Endodermal cell (in vitro differentiated cells): Measurements from ENCODE around the gene SPTBN2. TPM values are rescaled to one million over a fixed set of nuclear protein-coding genes. Genes with fewer than 3 reads are reported as not detected.

Experiments
- DNase-seq: peaks from one replicate; pipeline ENCODE4 v3.0.0-alpha.2; 2017
- H3K27ac ChIP-seq: 2 replicates; pipeline ENCODE4 v1.5.1; 2013; ENCODE audit warnings: mild to moderate bottlenecking, low read depth, low read length, moderate library complexity
- H3K27me3 ChIP-seq: 2 replicates; pipeline ENCODE4 v1.6.1; 2013; ENCODE audit warnings: mild to moderate bottlenecking, low read length, moderate library complexity; ENCODE audit not compliant: insufficient read depth, control insufficient read depth, poor library complexity, severe bottlenecking
- H3K36me3 ChIP-seq: 2 replicates; pipeline ENCODE4 v1.7.0; 2013; ENCODE audit warnings: mild to moderate bottlenecking, low read length, moderate library complexity; ENCODE audit not compliant: control insufficient read depth, insufficient read depth
- H3K4me1 ChIP-seq: one replicate; pipeline ENCODE4 v1.7.0; 2013; ENCODE audit warnings: low read length; ENCODE audit not compliant: control insufficient read depth, insufficient read depth
- H3K4me3 ChIP-seq: 2 replicates; pipeline ENCODE4 v1.5.1; 2013; ENCODE audit warnings: mild to moderate bottlenecking, low read length, moderate library complexity
- H3K9ac ChIP-seq: 2 replicates; pipeline ENCODE4 v1.6.1; 2013; ENCODE audit warnings: mild to moderate bottlenecking, low read length, moderate library complexity; ENCODE audit not compliant: poor library complexity, severe bottlenecking; ENCODE audit errors: extremely low read depth
- H3K9me3 ChIP-seq: 2 replicates; pipeline ENCODE4 v1.6.1; 2013; ENCODE audit warnings: mild to moderate bottlenecking, low read length, moderate library complexity; ENCODE audit not compliant: control insufficient read depth
- H3K27ac Mint-ChIP-seq: 2 replicates; pipeline ENCODE4 v1.8.0; 2020; ENCODE audit warnings: mixed read lengths
- H3K27me3 Mint-ChIP-seq: 2 replicates; pipeline ENCODE4 v1.8.0; 2021; ENCODE audit warnings: mild to moderate bottlenecking, mixed read lengths; ENCODE audit not compliant: insufficient read depth
- H3K36me3 Mint-ChIP-seq: 2 replicates; pipeline ENCODE4 v1.8.0; 2020; ENCODE audit warnings: low read depth, mixed read lengths
- H3K4me1 Mint-ChIP-seq: 2 replicates; pipeline ENCODE4 v1.8.0; 2020; ENCODE audit warnings: mixed read lengths
- H3K4me3 Mint-ChIP-seq: 2 replicates; pipeline ENCODE4 v1.8.0; 2020; ENCODE audit warnings: mild to moderate bottlenecking, moderate library complexity, mixed read lengths
- H3K9me3 Mint-ChIP-seq: 2 replicates; pipeline ENCODE4 v1.8.0; 2020; ENCODE audit warnings: mild to moderate bottlenecking, mixed read lengths
- WGBS, 2 experiments: methylation state at CpG; one replicate each; pipeline versions ENCODE4 v1.1.5 to v1.1.7; 2013; ENCODE audit warnings: missing lambda C conversion rate in 2 of 2, mixed read lengths in 1 of 2; ENCODE audit not compliant: insufficient coverage in 1 of 2, insufficient read length in 1 of 2; 5-methylcytosine and 5-hydroxymethylcytosine counted together
- total RNA-seq, 2 donors: library from RNA; stranded (reverse); fragmentation: NEBNext Ultra II Directional in 1 of 2; extraction: Animal tissue kit (Norgen Biotek cat#: 25700) in 1 of 2; gene quantifications; 2 replicates in 1 of 2; 3 replicates in 1 of 2; pipeline ENCODE4 v1.2.1, GENCODE V29; 2021
- TF ChIP-seq, protein P1 (sequence below): fragments of 200-600 bp; sonication (generic); conservative IDR thresholded peaks from 2 replicates; pipeline ENCODE4 v1.5.0; 2021; ENCODE audit warnings: antibody characterized with exemption, mild to moderate bottlenecking

Gene SPTBN2
- total RNA-seq, 2 donors from 2014 or later = 36.0 to 46.0 TPM

DNA sequence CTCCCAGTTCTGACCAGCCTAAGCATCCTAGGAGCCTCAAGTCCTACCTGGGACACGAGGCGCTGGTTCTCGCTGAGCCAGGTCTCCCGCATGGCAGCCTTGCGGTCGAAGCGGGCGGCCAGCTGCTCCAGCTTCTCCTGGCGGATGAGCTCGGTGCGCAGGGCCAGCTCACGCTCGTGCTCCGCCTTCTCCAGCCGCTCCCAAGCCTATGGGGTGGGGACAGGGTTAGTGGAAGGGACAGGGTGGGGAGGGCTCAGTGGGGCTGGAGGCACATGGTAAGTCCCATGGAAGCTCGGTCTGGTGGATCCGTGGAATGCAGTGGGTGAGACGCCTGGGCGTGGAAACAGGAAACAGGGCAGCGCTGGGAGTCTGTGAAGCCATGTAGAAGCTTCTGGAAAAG is 20.9 kb downstream of the SPTBN2 start:
- DNase-seq = no peak
- peaks cover 45% of the 10 kb centered on the region for H3K36me3 Mint-ChIP-seq
- H3K4me1 Mint-ChIP-seq = no peaks in the 10 kb centered on the region
- H3K27ac ChIP-seq = no peak overlapping the region
- no peaks in the 10 kb centered on the region for H3K27me3 ChIP-seq
- H3K9me3 Mint-ChIP-seq = no peaks in the 10 kb centered on the region
- peaks cover 8% of the 10 kb centered on the region for H3K36me3 ChIP-seq
- no peaks in the 10 kb centered on the region for H3K9me3 ChIP-seq
- no peak overlapping the region for H3K9ac ChIP-seq
- TF ChIP-seq, protein P1, sequence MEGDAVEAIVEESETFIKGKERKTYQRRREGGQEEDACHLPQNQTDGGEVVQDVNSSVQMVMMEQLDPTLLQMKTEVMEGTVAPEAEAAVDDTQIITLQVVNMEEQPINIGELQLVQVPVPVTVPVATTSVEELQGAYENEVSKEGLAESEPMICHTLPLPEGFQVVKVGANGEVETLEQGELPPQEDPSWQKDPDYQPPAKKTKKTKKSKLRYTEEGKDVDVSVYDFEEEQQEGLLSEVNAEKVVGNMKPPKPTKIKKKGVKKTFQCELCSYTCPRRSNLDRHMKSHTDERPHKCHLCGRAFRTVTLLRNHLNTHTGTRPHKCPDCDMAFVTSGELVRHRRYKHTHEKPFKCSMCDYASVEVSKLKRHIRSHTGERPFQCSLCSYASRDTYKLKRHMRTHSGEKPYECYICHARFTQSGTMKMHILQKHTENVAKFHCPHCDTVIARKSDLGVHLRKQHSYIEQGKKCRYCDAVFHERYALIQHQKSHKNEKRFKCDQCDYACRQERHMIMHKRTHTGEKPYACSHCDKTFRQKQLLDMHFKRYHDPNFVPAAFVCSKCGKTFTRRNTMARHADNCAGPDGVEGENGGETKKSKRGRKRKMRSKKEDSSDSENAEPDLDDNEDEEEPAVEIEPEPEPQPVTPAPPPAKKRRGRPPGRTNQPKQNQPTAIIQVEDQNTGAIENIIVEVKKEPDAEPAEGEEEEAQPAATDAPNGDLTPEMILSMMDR = no peak
- no peak overlapping the region for H3K4me3 Mint-ChIP-seq
- no peaks in the 10 kb centered on the region for H3K27me3 Mint-ChIP-seq
- WGBS, 2 experiments = 91 to 96% methylated on average over 15 to 20 of the region's 20 CpGs
- H3K4me1 ChIP-seq = no peaks in the 10 kb centered on the region
- no peak overlapping the region for H3K4me3 ChIP-seq
- H3K27ac Mint-ChIP-seq = peak overlapping the region; percentile 59

DNA sequence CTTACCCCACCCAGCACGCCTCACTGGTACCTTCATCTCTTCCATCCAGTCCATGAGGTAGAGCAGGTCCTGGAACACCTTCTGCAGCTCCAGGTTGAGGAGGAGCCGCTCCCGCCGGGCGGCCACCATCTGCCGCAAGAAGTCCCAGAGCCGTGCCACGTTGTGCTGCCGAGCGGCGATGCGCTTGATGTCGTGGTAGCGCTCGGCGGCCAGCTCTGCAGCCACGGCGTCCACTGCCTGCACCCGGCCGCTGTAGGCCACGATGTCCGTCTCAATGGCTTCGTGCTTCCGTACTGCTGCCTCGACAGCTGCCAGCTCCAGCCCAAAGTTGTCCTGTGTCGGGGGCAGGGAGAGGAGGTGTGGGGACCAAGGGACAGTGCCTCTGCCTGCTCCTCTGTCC is 21.5 kb downstream of the SPTBN2 start:
- H3K9me3 Mint-ChIP-seq = no peaks in the 10 kb centered on the region
- 95 to 98% methylated on average over 24 to 26 of the region's 26 CpGs for WGBS, 2 experiments
- Histone ChIP-seq H3K9ac (no peak overlapping the region), H3K27me3 (no peaks in the 10 kb centered on the region), H3K9me3 (no peaks in the 10 kb centered on the region), H3K36me3 (peaks cover 7% of the 10 kb centered on the region), H3K4me1 (no peaks in the 10 kb centered on the region), H3K27ac (no peak overlapping the region), H3K4me3 (no peak overlapping the region)
- no peaks in the 10 kb centered on the region for H3K4me1 Mint-ChIP-seq
- H3K4me3 Mint-ChIP-seq = no peak overlapping the region
- no peaks in the 10 kb centered on the region for H3K27me3 Mint-ChIP-seq
- peak overlapping the region; percentile 39 for H3K27ac Mint-ChIP-seq
- no peak for DNase-seq
- TF ChIP-seq, protein P1 = no peak
- H3K36me3 Mint-ChIP-seq = peaks cover 42% of the 10 kb centered on the region

DNA sequence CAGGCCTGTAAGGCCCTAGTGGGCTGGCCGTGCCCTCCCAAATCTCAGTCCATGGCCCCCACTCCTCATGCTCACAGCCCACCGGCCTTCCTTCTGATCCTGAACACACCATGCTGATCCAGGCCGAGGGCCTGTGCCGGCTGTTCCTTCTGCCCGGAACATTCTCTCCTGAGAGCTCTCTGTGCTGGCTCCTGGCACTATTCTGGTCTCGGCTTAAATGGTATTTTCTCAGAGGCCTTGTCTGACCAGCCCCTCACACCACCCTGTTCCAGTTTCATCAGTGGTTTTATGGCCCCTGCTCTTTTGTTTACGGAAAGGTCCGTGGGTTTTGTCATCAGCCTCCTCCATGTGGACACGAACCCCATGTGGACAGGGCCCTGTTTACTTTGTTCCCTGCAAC is 22.0 kb downstream of the SPTBN2 start:
- H3K36me3 ChIP-seq = peaks cover 7% of the 10 kb centered on the region
- H3K9me3 ChIP-seq = no peaks in the 10 kb centered on the region
- Mint-ChIP-seq H3K36me3 (peaks cover 42% of the 10 kb centered on the region), H3K9me3 (no peaks in the 10 kb centered on the region), H3K4me1 (no peaks in the 10 kb centered on the region), H3K27me3 (no peaks in the 10 kb centered on the region), H3K4me3 (no peak overlapping the region), H3K27ac (peak overlapping the region; percentile 39)
- no peak for DNase-seq
- TF ChIP-seq, protein P1 = no peak
- 94 to 97% methylated on average over 8 to 9 of the region's 9 CpGs for WGBS, 2 experiments
- H3K27me3 ChIP-seq = no peaks in the 10 kb centered on the region
- no peak overlapping the region for H3K27ac ChIP-seq
- no peaks in the 10 kb centered on the region for H3K4me1 ChIP-seq
- H3K4me3 ChIP-seq = no peak overlapping the region
- no peak overlapping the region for H3K9ac ChIP-seq
